SK-N-SH (cell line): ENCODE results near the gene ZMYND8. TPM values are rescaled to one million over a fixed set of nuclear protein-coding genes. Genes with fewer than 3 reads are reported as not detected.

Source experiments
- CTCF ChIA-PET: fragments of 300-600, 350-600 bp; formaldehyde crosslinking; extraction: SDS; loops from one replicate; lab custom pipeline; 2021; lab: Yijun Ruan, JAX
- POLR2A ChIA-PET: fragments of 350-600 bp; sonication (Branson Sonifier 250); formaldehyde crosslinking; extraction: SDS; loops from one replicate; lab custom pipeline; 2020; ENCODE audit warnings: antibody characterized with exemption, inconsistent platforms; lab: Yijun Ruan, JAX
- DNase-seq: peaks from one replicate; pipeline ENCODE4 v3.0.0; 2012
- H2AFZ ChIP-seq: fragments of 200-600 bp; sonication (generic); 2 replicates; pipeline ENCODE4 v1.8.1; 2016; ENCODE audit warnings: antibody characterized with exemption, mild to moderate bottlenecking, low read depth
- H3F3A ChIP-seq: fragments of 200-600 bp; sonication (generic); replicated peaks from 2 replicates; pipeline ENCODE3; 2016; ENCODE audit warnings: antibody characterized with exemption, mild to moderate bottlenecking; ENCODE audit not compliant: insufficient read depth
- H3K27ac ChIP-seq, 2 experiments: fragments of 200-500 bp in 1 of 2; fragments of 200-600 bp in 1 of 2; sonication (Bioruptor generic) in 1 of 2; sonication (generic), shearing (Covaris generic) in 1 of 2; 2 replicates each; pipeline versions ENCODE4 v1.5.1 to v1.6.1; 2014 to 2016; ENCODE audit warnings: low read depth in 2 of 2, inconsistent platforms in 1 of 2, low read length in 1 of 2, mild to moderate bottlenecking in 1 of 2, mixed read lengths in 1 of 2
- H3K27me3 ChIP-seq: fragments of 200-600 bp; sonication (generic), shearing (Covaris generic); 2 replicates; pipeline ENCODE4 v1.6.1; 2016; ENCODE audit warnings: mixed run types; ENCODE audit not compliant: insufficient read depth
- H3K36me3 ChIP-seq, 2 experiments: fragments of 200-500 bp in 1 of 2; fragments of 200-600 bp in 1 of 2; sonication (Bioruptor generic) in 1 of 2; sonication (generic) in 1 of 2; replicated peaks in 1 of 2; 2 replicates each; pipeline versions ENCODE3 to v1.5.1; 2014 to 2016; ENCODE audit warnings: low read length in 1 of 2, mild to moderate bottlenecking in 1 of 2; ENCODE audit not compliant: insufficient read depth in 2 of 2, control insufficient read depth in 1 of 2
- H3K4me1 ChIP-seq, 2 experiments: fragments of 200-500 bp in 1 of 2; fragments of 200-600 bp in 1 of 2; sonication (Bioruptor generic) in 1 of 2; sonication (generic), shearing (Covaris generic) in 1 of 2; 2 replicates each; pipeline versions ENCODE4 v1.5.1 to v1.6.1; 2014 to 2016; ENCODE audit warnings: low read depth in 1 of 2, low read length in 1 of 2, mixed run types in 1 of 2; ENCODE audit not compliant: insufficient read depth in 2 of 2, control insufficient read depth in 1 of 2
- H3K4me2 ChIP-seq: fragments of 200-600 bp; sonication (generic), shearing (Covaris generic); 2 replicates; pipeline ENCODE4 v1.6.1; 2017; ENCODE audit warnings: mixed run types
- H3K4me3 ChIP-seq, 2 experiments: fragments of 200-500 bp in 1 of 2; fragments of 200-600 bp in 1 of 2; sonication (Bioruptor generic) in 1 of 2; sonication (generic), shearing (Covaris generic) in 1 of 2; 2 replicates each; pipeline versions ENCODE4 v1.5.1 to v1.8.1; 2014 to 2016; ENCODE audit warnings: low read depth in 2 of 2, inconsistent platforms in 1 of 2, low read length in 1 of 2, mild to moderate bottlenecking in 1 of 2, mixed read lengths in 1 of 2, moderate library complexity in 1 of 2
- H3K79me2 ChIP-seq: fragments of 200-600 bp; sonication (generic); 2 replicates; pipeline ENCODE4 v1.8.1; 2017; ENCODE audit warnings: mild to moderate bottlenecking; ENCODE audit not compliant: insufficient read depth
- H3K9ac ChIP-seq: fragments of 200-600 bp; sonication (generic); 2 replicates; pipeline ENCODE4 v1.6.1; 2017; ENCODE audit warnings: mixed run types
- H3K9me2 ChIP-seq: fragments of 200-600 bp; sonication (generic); 2 replicates; pipeline ENCODE4 v1.6.1; 2017; ENCODE audit warnings: mixed run types
- H3K9me3 ChIP-seq: fragments of 200-600 bp; sonication (generic); 2 replicates; pipeline ENCODE4 v1.6.1; 2017; ENCODE audit warnings: mixed run types, mild to moderate bottlenecking, moderate library complexity
- H4K20me1 ChIP-seq: fragments of 200-600 bp; sonication (generic); 2 replicates; pipeline ENCODE4 v1.6.1; 2017; ENCODE audit warnings: mild to moderate bottlenecking, mixed run types; ENCODE audit not compliant: insufficient read depth
- EP300 ChIP-seq, 2 experiments: IDR thresholded peaks; 2 replicates each; pipeline versions ENCODE4 v1.4.0 to v1.6.1; 2012; ENCODE audit warnings: borderline replicate concordance in 1 of 2, low read depth in 1 of 2, low read length in 1 of 2
- FOXM1 ChIP-seq: IDR thresholded peaks from 2 replicates; pipeline ENCODE4 v1.4.0; 2012; ENCODE audit warnings: low read depth, mild to moderate bottlenecking
- GATA2 ChIP-seq: sonication (generic); formaldehyde crosslinking; IDR thresholded peaks from 2 replicates; pipeline ENCODE4 v1.5.0; 2020; ENCODE audit warnings: mild to moderate bottlenecking, missing genetic modification reagents
- JUND ChIP-seq: IDR thresholded peaks from 2 replicates; pipeline ENCODE4 v1.4.0; 2012
- MEF2A ChIP-seq: IDR thresholded peaks from 2 replicates; pipeline ENCODE4 v1.4.0; 2012; ENCODE audit warnings: low read depth, borderline replicate concordance
- POLR2AphosphoS5 ChIP-seq: IDR thresholded peaks from 2 replicates; pipeline ENCODE4 v1.6.1; 2012; ENCODE audit warnings: low read depth, low read length
- RCOR1 ChIP-seq: fragments of 150-350 bp; IDR thresholded peaks from 2 replicates; pipeline ENCODE4 v1.6.1; 2017; ENCODE audit warnings: antibody characterized with exemption, low read length
- REST ChIP-seq: IDR thresholded peaks from 2 replicates; pipeline ENCODE4 v1.6.1; 2012; ENCODE audit warnings: mild to moderate bottlenecking, low read depth, low read length, moderate library complexity
- RFX5 ChIP-seq: IDR thresholded peaks from 2 replicates; pipeline ENCODE4 v1.6.1; 2012; ENCODE audit warnings: mild to moderate bottlenecking, improper control_type of control experiment, low read length
- RXRA ChIP-seq: IDR thresholded peaks from 2 replicates; pipeline ENCODE4 v1.4.0; 2012; ENCODE audit warnings: low read depth, mild to moderate bottlenecking, borderline replicate concordance
- SMC3 ChIP-seq: IDR thresholded peaks from 2 replicates; pipeline ENCODE4 v1.6.1; 2012; ENCODE audit warnings: low read depth, low read length, improper control_type of control experiment
- TAF1 ChIP-seq: IDR thresholded peaks from 2 replicates; pipeline ENCODE4 v1.6.1; 2012; ENCODE audit warnings: low read depth, mild to moderate bottlenecking, low read length, moderate library complexity, borderline replicate concordance
- USF2 ChIP-seq: fragments of 150-350 bp; IDR thresholded peaks from 2 replicates; pipeline ENCODE4 v1.6.1; 2017; ENCODE audit warnings: antibody characterized with exemption, low read length, low read depth, borderline replicate concordance
- YY1 ChIP-seq: IDR thresholded peaks from 2 replicates; pipeline ENCODE4 v1.4.0; 2012; ENCODE audit warnings: low read depth, mild to moderate bottlenecking
- ZBTB33 ChIP-seq: IDR thresholded peaks from 2 replicates; pipeline ENCODE4 v1.4.0; 2012; ENCODE audit warnings: low read depth, borderline replicate concordance
- WGBS: methylation state at CpG from one replicate; pipeline ENCODE4 v1.1.6; 2017; ENCODE audit warnings: low lambda C conversion rate; 5-methylcytosine and 5-hydroxymethylcytosine counted together
- polyA plus RNA-seq, 3 experiments: library from polyadenylated mRNA; depleted of rRNA; stranded (reverse); fragments of >200 nt; gene quantifications; 2 replicates each; pipeline ENCODE4 v1.2.3, GENCODE V29; 2012
- TF ChIP-seq, protein P1 (sequence below): fragments of 150-350 bp; IDR thresholded peaks from 2 replicates; pipeline ENCODE4 v1.6.1; 2016; ENCODE audit warnings: mild to moderate bottlenecking, low read depth, low read length
- TF ChIP-seq, protein P2 (sequence below): fragments of 200-600 bp; sonication (generic); IDR thresholded peaks from 2 replicates; pipeline ENCODE4 v1.6.1; 2017; ENCODE audit warnings: antibody characterized with exemption, mild to moderate bottlenecking, moderate library complexity

Gene ZMYND8
- polyA plus RNA-seq, 1 of the 3 experiments (the other 2 are of a cell fraction), result 25.3 TPM

DNA sequence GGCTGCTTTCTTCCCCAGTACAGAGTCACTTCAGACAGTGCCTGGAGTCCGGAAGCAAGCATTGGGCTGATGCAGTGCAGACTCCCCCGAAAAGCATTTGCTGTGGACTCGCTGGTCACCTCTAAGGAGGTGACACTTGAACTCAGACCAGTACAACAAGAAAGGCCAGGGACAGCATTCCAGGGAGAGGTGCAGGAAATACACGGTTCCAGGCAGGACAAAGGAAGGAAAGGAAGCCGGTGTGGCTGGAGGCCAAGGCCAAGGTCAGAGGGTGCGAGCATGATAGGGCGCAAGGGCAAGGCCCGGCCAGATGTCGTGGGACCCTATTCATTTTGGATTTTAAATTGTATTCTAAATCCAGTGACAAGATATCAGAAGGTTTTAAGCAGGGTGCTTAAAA lies 160.9 kb downstream of the ZMYND8 start:
- H3F3A ChIP-seq, result no peaks in the 10 kb centered on the region
- ChIA-PET CTCF (interaction anchor here (1.0 to 16.2 kb wide), 4 partner anchors 88 to 482 kb away, joined by 3 to 323 read pairs (median 4); no protein-coding TSS in a partner anchor), POLR2A (no interaction called here)
- no peaks in the 10 kb centered on the region for H4K20me1 ChIP-seq
- H3K4me2 ChIP-seq, result no peak overlapping the region
- H3K4me1 ChIP-seq, result peaks cover 0 to 2% of the 10 kb centered on the region in 2 experiments; a peak in 1 of 4 replicates
- H3K36me3 ChIP-seq, result no peaks in the 10 kb centered on the region
- H2AFZ ChIP-seq, result no peak overlapping the region
- DNase-seq, result no peak
- H3K9me2 ChIP-seq, result no peaks in the 10 kb centered on the region
- no peak overlapping the region for H3K9ac ChIP-seq
- no peak overlapping the region for H3K4me3 ChIP-seq
- H3K27ac ChIP-seq, result no peak overlapping the region
- no peak for TF ChIP-seq EP300 (IDR thresholded peaks at IDR 0.05; ENCODE audit: borderline replicate concordance in 1 of 2, low read depth in 1 of 2, low read length in 1 of 2)
- no peak for TF ChIP-seq POLR2AphosphoS5
- no peak for TF ChIP-seq RFX5
- TF ChIP-seq ZBTB33, result no peak
- TF ChIP-seq JUND, result no peak
- no peak for TF ChIP-seq YY1
- TF ChIP-seq USF2, result no peak
- TF ChIP-seq, protein P1, sequence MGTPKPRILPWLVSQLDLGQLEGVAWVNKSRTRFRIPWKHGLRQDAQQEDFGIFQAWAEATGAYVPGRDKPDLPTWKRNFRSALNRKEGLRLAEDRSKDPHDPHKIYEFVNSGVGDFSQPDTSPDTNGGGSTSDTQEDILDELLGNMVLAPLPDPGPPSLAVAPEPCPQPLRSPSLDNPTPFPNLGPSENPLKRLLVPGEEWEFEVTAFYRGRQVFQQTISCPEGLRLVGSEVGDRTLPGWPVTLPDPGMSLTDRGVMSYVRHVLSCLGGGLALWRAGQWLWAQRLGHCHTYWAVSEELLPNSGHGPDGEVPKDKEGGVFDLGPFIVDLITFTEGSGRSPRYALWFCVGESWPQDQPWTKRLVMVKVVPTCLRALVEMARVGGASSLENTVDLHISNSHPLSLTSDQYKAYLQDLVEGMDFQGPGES, result no peak
- no peak for TF ChIP-seq RXRA
- no peak for TF ChIP-seq SMC3
- TF ChIP-seq, protein P2, sequence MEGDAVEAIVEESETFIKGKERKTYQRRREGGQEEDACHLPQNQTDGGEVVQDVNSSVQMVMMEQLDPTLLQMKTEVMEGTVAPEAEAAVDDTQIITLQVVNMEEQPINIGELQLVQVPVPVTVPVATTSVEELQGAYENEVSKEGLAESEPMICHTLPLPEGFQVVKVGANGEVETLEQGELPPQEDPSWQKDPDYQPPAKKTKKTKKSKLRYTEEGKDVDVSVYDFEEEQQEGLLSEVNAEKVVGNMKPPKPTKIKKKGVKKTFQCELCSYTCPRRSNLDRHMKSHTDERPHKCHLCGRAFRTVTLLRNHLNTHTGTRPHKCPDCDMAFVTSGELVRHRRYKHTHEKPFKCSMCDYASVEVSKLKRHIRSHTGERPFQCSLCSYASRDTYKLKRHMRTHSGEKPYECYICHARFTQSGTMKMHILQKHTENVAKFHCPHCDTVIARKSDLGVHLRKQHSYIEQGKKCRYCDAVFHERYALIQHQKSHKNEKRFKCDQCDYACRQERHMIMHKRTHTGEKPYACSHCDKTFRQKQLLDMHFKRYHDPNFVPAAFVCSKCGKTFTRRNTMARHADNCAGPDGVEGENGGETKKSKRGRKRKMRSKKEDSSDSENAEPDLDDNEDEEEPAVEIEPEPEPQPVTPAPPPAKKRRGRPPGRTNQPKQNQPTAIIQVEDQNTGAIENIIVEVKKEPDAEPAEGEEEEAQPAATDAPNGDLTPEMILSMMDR, result no peak
- no peak for TF ChIP-seq MEF2A
- TF ChIP-seq REST, result no peak
- no peak for TF ChIP-seq FOXM1
- TF ChIP-seq GATA2, result no peak
- no peak for TF ChIP-seq TAF1
- TF ChIP-seq RCOR1, result no peak
- WGBS, result 77% methylated on average over 9 of the region's 9 CpGs
- H3K79me2 ChIP-seq, result no peaks in the 10 kb centered on the region
- H3K9me3 ChIP-seq, result no peaks in the 10 kb centered on the region
- no peaks in the 10 kb centered on the region for H3K27me3 ChIP-seq
